WTC11 (cell line): ENCODE data around the gene EXOC3L2.

Source experiments
- AFF4 ChIP-seq: sonication (generic); formaldehyde crosslinking; IDR thresholded peaks from 2 replicates; pipeline ENCODE4 v1.8.1; 2023; ENCODE audit warnings: mild to moderate bottlenecking, missing genetic modification reagents, borderline replicate concordance
- CREB1 ChIP-seq: sonication (generic); formaldehyde crosslinking; IDR thresholded peaks from 2 replicates; pipeline ENCODE4 v1.8.0; 2023; ENCODE audit warnings: mild to moderate bottlenecking, missing genetic modification reagents
- JUN ChIP-seq: sonication (generic); formaldehyde crosslinking; IDR thresholded peaks from 2 replicates; pipeline ENCODE4 v1.8.0; 2023; ENCODE audit warnings: mild to moderate bottlenecking, missing genetic modification reagents
- SMAD4 ChIP-seq: sonication (generic); formaldehyde crosslinking; IDR thresholded peaks from 2 replicates; pipeline ENCODE4 v1.8.0; 2022; ENCODE audit warnings: mild to moderate bottlenecking, missing genetic modification reagents
- ZBTB21 ChIP-seq: sonication (generic); formaldehyde crosslinking; IDR thresholded peaks from 2 replicates; pipeline ENCODE4 v1.8.1; 2023; ENCODE audit warnings: mild to moderate bottlenecking, missing genetic modification reagents, borderline replicate concordance
- TF ChIP-seq, protein P1 (sequence below): fragments of 200-600 bp; IDR thresholded peaks from 2 replicates; pipeline ENCODE4 v1.8.0; 2022; ENCODE audit warnings: antibody characterized with exemption
- TF ChIP-seq, protein P2 (sequence below): sonication (generic); formaldehyde crosslinking; conservative IDR thresholded peaks from 2 replicates; pipeline ENCODE4 v1.8.1; 2023; ENCODE audit warnings: mild to moderate bottlenecking, low read depth, missing genetic modification reagents, moderate library complexity
- TF ChIP-seq, protein P3 (sequence below): sonication (generic); formaldehyde crosslinking; IDR thresholded peaks from 2 replicates; pipeline ENCODE4 v1.8.0; 2022; ENCODE audit warnings: mild to moderate bottlenecking, missing genetic modification reagents
- TF ChIP-seq, protein P4 (sequence below): sonication (generic); formaldehyde crosslinking; IDR thresholded peaks from 2 replicates; pipeline ENCODE4 v1.8.0; 2022; ENCODE audit warnings: mild to moderate bottlenecking, missing genetic modification reagents
- TF ChIP-seq, protein P5 (sequence below): sonication (generic); formaldehyde crosslinking; IDR thresholded peaks from 2 replicates; pipeline ENCODE4 v1.8.0; 2022; ENCODE audit warnings: mild to moderate bottlenecking, missing genetic modification reagents
- TF ChIP-seq, protein P6 (sequence below): sonication (generic); formaldehyde crosslinking; IDR thresholded peaks from 2 replicates; pipeline ENCODE4 v1.8.0; 2023; ENCODE audit warnings: mild to moderate bottlenecking, missing genetic modification reagents

- TF ChIP-seq, protein P1, sequence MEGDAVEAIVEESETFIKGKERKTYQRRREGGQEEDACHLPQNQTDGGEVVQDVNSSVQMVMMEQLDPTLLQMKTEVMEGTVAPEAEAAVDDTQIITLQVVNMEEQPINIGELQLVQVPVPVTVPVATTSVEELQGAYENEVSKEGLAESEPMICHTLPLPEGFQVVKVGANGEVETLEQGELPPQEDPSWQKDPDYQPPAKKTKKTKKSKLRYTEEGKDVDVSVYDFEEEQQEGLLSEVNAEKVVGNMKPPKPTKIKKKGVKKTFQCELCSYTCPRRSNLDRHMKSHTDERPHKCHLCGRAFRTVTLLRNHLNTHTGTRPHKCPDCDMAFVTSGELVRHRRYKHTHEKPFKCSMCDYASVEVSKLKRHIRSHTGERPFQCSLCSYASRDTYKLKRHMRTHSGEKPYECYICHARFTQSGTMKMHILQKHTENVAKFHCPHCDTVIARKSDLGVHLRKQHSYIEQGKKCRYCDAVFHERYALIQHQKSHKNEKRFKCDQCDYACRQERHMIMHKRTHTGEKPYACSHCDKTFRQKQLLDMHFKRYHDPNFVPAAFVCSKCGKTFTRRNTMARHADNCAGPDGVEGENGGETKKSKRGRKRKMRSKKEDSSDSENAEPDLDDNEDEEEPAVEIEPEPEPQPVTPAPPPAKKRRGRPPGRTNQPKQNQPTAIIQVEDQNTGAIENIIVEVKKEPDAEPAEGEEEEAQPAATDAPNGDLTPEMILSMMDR: no peak
- TF ChIP-seq, protein P2, sequence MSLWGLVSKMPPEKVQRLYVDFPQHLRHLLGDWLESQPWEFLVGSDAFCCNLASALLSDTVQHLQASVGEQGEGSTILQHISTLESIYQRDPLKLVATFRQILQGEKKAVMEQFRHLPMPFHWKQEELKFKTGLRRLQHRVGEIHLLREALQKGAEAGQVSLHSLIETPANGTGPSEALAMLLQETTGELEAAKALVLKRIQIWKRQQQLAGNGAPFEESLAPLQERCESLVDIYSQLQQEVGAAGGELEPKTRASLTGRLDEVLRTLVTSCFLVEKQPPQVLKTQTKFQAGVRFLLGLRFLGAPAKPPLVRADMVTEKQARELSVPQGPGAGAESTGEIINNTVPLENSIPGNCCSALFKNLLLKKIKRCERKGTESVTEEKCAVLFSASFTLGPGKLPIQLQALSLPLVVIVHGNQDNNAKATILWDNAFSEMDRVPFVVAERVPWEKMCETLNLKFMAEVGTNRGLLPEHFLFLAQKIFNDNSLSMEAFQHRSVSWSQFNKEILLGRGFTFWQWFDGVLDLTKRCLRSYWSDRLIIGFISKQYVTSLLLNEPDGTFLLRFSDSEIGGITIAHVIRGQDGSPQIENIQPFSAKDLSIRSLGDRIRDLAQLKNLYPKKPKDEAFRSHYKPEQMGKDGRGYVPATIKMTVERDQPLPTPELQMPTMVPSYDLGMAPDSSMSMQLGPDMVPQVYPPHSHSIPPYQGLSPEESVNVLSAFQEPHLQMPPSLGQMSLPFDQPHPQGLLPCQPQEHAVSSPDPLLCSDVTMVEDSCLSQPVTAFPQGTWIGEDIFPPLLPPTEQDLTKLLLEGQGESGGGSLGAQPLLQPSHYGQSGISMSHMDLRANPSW (CRISPR knock-in tag): no peak
- TF ChIP-seq CREB1 (CRISPR knock-in tag) (no peak), SMAD4 (CRISPR knock-in tag) (no peak), AFF4 (CRISPR knock-in tag) (no peak), JUN (CRISPR knock-in tag) (no peak), ZBTB21 (no peak)
- TF ChIP-seq, protein P3, sequence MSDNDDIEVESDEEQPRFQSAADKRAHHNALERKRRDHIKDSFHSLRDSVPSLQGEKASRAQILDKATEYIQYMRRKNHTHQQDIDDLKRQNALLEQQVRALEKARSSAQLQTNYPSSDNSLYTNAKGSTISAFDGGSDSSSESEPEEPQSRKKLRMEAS (CRISPR knock-in tag): no peak
- TF ChIP-seq, protein P4, sequence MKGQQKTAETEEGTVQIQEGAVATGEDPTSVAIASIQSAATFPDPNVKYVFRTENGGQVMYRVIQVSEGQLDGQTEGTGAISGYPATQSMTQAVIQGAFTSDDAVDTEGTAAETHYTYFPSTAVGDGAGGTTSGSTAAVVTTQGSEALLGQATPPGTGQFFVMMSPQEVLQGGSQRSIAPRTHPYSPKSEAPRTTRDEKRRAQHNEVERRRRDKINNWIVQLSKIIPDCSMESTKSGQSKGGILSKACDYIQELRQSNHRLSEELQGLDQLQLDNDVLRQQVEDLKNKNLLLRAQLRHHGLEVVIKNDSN (CRISPR knock-in tag): no peak
- TF ChIP-seq, protein P5, sequence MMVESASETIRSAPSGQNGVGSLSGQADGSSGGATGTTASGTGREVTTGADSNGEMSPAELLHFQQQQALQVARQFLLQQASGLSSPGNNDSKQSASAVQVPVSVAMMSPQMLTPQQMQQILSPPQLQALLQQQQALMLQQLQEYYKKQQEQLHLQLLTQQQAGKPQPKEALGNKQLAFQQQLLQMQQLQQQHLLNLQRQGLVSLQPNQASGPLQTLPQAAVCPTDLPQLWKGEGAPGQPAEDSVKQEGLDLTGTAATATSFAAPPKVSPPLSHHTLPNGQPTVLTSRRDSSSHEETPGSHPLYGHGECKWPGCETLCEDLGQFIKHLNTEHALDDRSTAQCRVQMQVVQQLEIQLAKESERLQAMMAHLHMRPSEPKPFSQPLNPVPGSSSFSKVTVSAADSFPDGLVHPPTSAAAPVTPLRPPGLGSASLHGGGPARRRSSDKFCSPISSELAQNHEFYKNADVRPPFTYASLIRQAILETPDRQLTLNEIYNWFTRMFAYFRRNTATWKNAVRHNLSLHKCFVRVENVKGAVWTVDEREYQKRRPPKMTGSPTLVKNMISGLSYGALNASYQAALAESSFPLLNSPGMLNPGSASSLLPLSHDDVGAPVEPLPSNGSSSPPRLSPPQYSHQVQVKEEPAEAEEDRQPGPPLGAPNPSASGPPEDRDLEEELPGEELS (CRISPR knock-in tag): no peak
- TF ChIP-seq, protein P6, sequence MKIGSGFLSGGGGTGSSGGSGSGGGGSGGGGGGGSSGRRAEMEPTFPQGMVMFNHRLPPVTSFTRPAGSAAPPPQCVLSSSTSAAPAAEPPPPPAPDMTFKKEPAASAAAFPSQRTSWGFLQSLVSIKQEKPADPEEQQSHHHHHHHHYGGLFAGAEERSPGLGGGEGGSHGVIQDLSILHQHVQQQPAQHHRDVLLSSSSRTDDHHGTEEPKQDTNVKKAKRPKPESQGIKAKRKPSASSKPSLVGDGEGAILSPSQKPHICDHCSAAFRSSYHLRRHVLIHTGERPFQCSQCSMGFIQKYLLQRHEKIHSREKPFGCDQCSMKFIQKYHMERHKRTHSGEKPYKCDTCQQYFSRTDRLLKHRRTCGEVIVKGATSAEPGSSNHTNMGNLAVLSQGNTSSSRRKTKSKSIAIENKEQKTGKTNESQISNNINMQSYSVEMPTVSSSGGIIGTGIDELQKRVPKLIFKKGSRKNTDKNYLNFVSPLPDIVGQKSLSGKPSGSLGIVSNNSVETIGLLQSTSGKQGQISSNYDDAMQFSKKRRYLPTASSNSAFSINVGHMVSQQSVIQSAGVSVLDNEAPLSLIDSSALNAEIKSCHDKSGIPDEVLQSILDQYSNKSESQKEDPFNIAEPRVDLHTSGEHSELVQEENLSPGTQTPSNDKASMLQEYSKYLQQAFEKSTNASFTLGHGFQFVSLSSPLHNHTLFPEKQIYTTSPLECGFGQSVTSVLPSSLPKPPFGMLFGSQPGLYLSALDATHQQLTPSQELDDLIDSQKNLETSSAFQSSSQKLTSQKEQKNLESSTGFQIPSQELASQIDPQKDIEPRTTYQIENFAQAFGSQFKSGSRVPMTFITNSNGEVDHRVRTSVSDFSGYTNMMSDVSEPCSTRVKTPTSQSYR (CRISPR knock-in tag): no peak
Measured at GRCh38 chr19:45171211-45171623, 74.0 kb downstream of the EXOC3L2 start.
